Keratinocyte (primary cell): ENCODE results near the gene NIPA2. TPM values are rescaled to one million over a fixed set of nuclear protein-coding genes. Genes with fewer than 3 reads are reported as not detected.

Experiments used
- DNase-seq: peaks from one replicate; pipeline ENCODE4 v3.0.0-alpha.2; 2011; ENCODE audit warnings: low read depth, missing footprints, low spot score
- FAIRE-seq: peaks from 2 replicates; lab custom pipeline; 2011; peaks lifted over from hg19 to GRCh38; lab: Jason Lieb, UNC
- H2AFZ ChIP-seq: 2 replicates; pipeline ENCODE4 v1.6.0; 2012; ENCODE audit warnings: low read length, control low read depth, inconsistent platforms; ENCODE audit not compliant: control insufficient read depth
- H3K27ac ChIP-seq: 2 replicates; pipeline ENCODE4 v1.5.1; 2011; ENCODE audit warnings: low read length; ENCODE audit not compliant: control insufficient read depth, insufficient read depth
- H3K27me3 ChIP-seq: 3 replicates; pipeline ENCODE4 v1.6.0; 2011; ENCODE audit warnings: low read length; ENCODE audit not compliant: control insufficient read depth, insufficient read depth; ENCODE audit errors: extremely low read depth
- H3K36me3 ChIP-seq, 2 experiments: 2 replicates in 1 of 2; 3 replicates in 1 of 2; pipeline ENCODE4 v1.5.1; 2011; ENCODE audit warnings: low read length in 2 of 2, mild to moderate bottlenecking in 1 of 2; ENCODE audit not compliant: control insufficient read depth in 2 of 2, insufficient read depth in 2 of 2; ENCODE audit errors: extremely low read depth in 1 of 2
- H3K4me1 ChIP-seq: 3 replicates; pipeline ENCODE4 v1.5.1; 2011; ENCODE audit warnings: low read length; ENCODE audit not compliant: control insufficient read depth, insufficient read depth; ENCODE audit errors: extremely low read depth
- H3K4me2 ChIP-seq: 3 replicates; pipeline ENCODE4 v1.6.0; 2011; ENCODE audit warnings: low read depth, low read length; ENCODE audit not compliant: control insufficient read depth, insufficient read depth; ENCODE audit errors: extremely low read depth
- H3K4me3 ChIP-seq, 3 experiments: fragments of 200-600 bp in 1 of 3; sonication (generic) in 1 of 3; 2 replicates in 2 of 3; 3 replicates in 1 of 3; pipeline ENCODE4 v1.5.1; 2011 to 2016; ENCODE audit warnings: low read length in 3 of 3, mild to moderate bottlenecking in 3 of 3, control low read depth in 2 of 3, inconsistent platforms in 1 of 3, low read depth in 1 of 3, mixed read lengths in 1 of 3, mixed run types in 1 of 3, moderate library complexity in 1 of 3; ENCODE audit not compliant: control insufficient read depth in 2 of 3, insufficient read depth in 2 of 3; ENCODE audit errors: extremely low read depth in 1 of 3
- H3K79me2 ChIP-seq: 2 replicates; pipeline ENCODE4 v1.6.0; 2012; ENCODE audit warnings: low read length; ENCODE audit not compliant: control insufficient read depth, insufficient read depth
- H3K9ac ChIP-seq: 3 replicates; pipeline ENCODE4 v1.6.0; 2011; ENCODE audit warnings: low read length; ENCODE audit not compliant: control insufficient read depth, insufficient read depth; ENCODE audit errors: extremely low read depth
- H3K9me1 ChIP-seq: 3 replicates; pipeline ENCODE4 v1.6.0; 2011; ENCODE audit warnings: low read length; ENCODE audit not compliant: control insufficient read depth, insufficient read depth; ENCODE audit errors: extremely low read depth
- H3K9me3 ChIP-seq: 2 replicates; pipeline ENCODE4 v1.5.1; 2012; ENCODE audit warnings: low read depth, low read length; ENCODE audit not compliant: control insufficient read depth
- H4K20me1 ChIP-seq: 3 replicates; pipeline ENCODE4 v1.6.0; 2011; ENCODE audit warnings: low read length; ENCODE audit not compliant: control insufficient read depth, insufficient read depth; ENCODE audit errors: extremely low read depth
- CTCF ChIP-seq, 3 experiments: IDR thresholded peaks in 1 of 3; conservative IDR thresholded peaks in 1 of 3; optimal IDR thresholded peaks in 1 of 3; 2 replicates in 2 of 3; 3 replicates in 1 of 3; pipeline versions ENCODE3 to v1.5.1; 2011; ENCODE audit warnings: low read length in 3 of 3, mild to moderate bottlenecking in 3 of 3, moderate library complexity in 2 of 3, control low read depth in 1 of 3, inconsistent platforms in 1 of 3; ENCODE audit not compliant: insufficient read depth in 2 of 3; ENCODE audit errors: extremely low read depth in 1 of 3
- EZH2 ChIP-seq: IDR thresholded peaks from one replicate; pipeline ENCODE4 v1.6.1; 2012; ENCODE audit warnings: inconsistent platforms, mild to moderate bottlenecking, low read length, moderate library complexity
- dilution Hi-C: fragments of 300-500 bp; cut with MboI; formaldehyde crosslinking; loops from one replicate; pipeline ENCODE4 v1.7.0; 2020; ENCODE audit warnings: low sequenced_read_pairs; ENCODE audit not compliant: extremely low pct_ligation_motif_present
- polyA plus RNA-seq, 5 experiments: library from polyadenylated mRNA; depleted of rRNA in 3 of 5; stranded (reverse) in 3 of 5; stranded (forward) in 1 of 5; unstranded in 1 of 5; fragments of >200 nt; gene quantifications; 1 replicate in 1 of 5; 2 replicates in 3 of 5; 3 replicates in 1 of 5; pipeline versions ENCODE4 v1.2.1 to v1.2.3, GENCODE V29; 2011 to 2012; ENCODE audit warnings: missing spikeins in 2 of 5, low read depth in 1 of 5, low replicate concordance in 1 of 5

NIPA2 gene
- polyA plus RNA-seq, 1 donor (not counting 4 experiments of a cell fraction or from before 2014, with no cell fraction given) = 81.2 TPM

DNA sequence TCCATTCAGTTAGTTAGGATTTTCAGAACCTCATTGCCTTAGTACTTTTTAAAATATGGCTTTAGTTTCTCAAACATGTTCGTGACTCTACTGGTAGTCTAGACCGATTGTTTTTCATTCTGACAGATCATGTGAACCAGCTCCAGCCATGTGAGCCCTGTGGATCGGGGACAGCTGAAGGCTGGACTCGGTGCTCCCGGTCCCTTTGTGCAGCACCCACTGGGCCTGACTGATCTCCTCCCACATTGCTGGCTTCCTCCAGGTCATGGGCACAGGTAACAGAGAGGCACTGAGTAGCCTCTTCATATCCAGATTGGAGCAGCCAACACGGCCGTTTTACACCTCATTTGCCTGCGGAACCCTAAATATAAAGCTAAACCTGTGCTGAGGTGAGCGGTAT lies 30.5 kb downstream of the NIPA2 start:
- H3K9me3 ChIP-seq = no peaks in the 10 kb centered on the region
- TF ChIP-seq EZH2 (no peak), CTCF (optimal IDR thresholded peaks at IDR 0.05 in 1 of 3, IDR thresholded peaks at IDR 0.05 in 1 of 3, conservative IDR thresholded peaks at IDR 0.05 in 1 of 3; ENCODE audit: extremely low read depth in 1 of 3, insufficient read depth in 2 of 3, low read length in 3 of 3) (no peak)
- no peak overlapping the region for H3K4me2 ChIP-seq
- H3K36me3 ChIP-seq = peaks cover 31 to 50% of the 10 kb centered on the region in 2 experiments
- FAIRE-seq = no peak
- no peaks in the 10 kb centered on the region for H3K4me1 ChIP-seq
- H4K20me1 ChIP-seq = no peaks in the 10 kb centered on the region
- dilution Hi-C loops = no loop called here
- no peak overlapping the region for H2AFZ ChIP-seq
- H3K27ac ChIP-seq = no peak overlapping the region
- H3K9me1 ChIP-seq = no peaks in the 10 kb centered on the region
- no peak overlapping the region for H3K9ac ChIP-seq
- no peak overlapping the region for H3K4me3 ChIP-seq
- no peaks in the 10 kb centered on the region for H3K27me3 ChIP-seq
- DNase-seq = no peak
- peaks cover 4% of the 10 kb centered on the region for H3K79me2 ChIP-seq

GRCh38 chr15:22869856-22870255 lies 31.4 kb downstream of the NIPA2 start:
- no peak overlapping the region for H3K4me2 ChIP-seq
- no peak overlapping the region for H2AFZ ChIP-seq
- no peak overlapping the region for H3K9ac ChIP-seq
- no peaks in the 10 kb centered on the region for H3K9me3 ChIP-seq
- H3K79me2 ChIP-seq = no peaks in the 10 kb centered on the region
- H4K20me1 ChIP-seq = no peaks in the 10 kb centered on the region
- H3K9me1 ChIP-seq = no peaks in the 10 kb centered on the region
- no peaks in the 10 kb centered on the region for H3K27me3 ChIP-seq
- H3K27ac ChIP-seq = no peak overlapping the region
- dilution Hi-C loops = no loop called here
- DNase-seq (no peak), FAIRE-seq (no peak)
- peaks cover 34 to 46% of the 10 kb centered on the region in 2 experiments for H3K36me3 ChIP-seq
- no peaks in the 10 kb centered on the region for H3K4me1 ChIP-seq
- TF ChIP-seq CTCF (optimal IDR thresholded peaks at IDR 0.05 in 1 of 3, IDR thresholded peaks at IDR 0.05 in 1 of 3, conservative IDR thresholded peaks at IDR 0.05 in 1 of 3; ENCODE audit: extremely low read depth in 1 of 3, insufficient read depth in 2 of 3, low read length in 3 of 3) (no peak), EZH2 (no peak)
- H3K4me3 ChIP-seq = no peak overlapping the region
